ENCODE results near the gene ZDHHC5. TPM values are rescaled to one million over a fixed set of nuclear protein-coding genes. Genes with fewer than 3 reads are reported as not detected.
A peak's percentile ranks its signal among the peaks of the same experiment; 100 is the strongest.

The ZDHHC5 gene
- total and polyA plus RNA-seq, 2 of the 13 experiments (the other 11 are each of a cell fraction or from before 2014, with no cell fraction given) = 26.6 to 34.0 TPM

- TF ChIP-seq, protein P1, sequence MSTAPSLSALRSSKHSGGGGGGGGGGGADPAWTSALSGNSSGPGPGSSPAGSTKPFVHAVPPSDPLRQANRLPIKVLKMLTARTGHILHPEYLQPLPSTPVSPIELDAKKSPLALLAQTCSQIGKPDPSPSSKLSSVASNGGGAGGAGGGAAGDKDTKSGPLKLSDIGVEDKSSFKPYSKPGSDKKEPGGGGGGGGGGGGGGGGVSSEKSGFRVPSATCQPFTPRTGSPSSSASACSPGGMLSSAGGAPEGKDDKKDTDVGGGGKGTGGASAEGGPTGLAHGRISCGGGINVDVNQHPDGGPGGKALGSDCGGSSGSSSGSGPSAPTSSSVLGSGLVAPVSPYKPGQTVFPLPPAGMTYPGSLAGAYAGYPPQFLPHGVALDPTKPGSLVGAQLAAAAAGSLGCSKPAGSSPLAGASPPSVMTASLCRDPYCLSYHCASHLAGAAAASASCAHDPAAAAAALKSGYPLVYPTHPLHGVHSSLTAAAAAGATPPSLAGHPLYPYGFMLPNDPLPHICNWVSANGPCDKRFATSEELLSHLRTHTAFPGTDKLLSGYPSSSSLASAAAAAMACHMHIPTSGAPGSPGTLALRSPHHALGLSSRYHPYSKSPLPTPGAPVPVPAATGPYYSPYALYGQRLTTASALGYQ (CRISPR knock-in tag; IDR thresholded peaks at IDR 0.05) = 0 out of 2 replicates have a peak, but pooled peaks have one; percentile 27
- peak; percentile 95; the same call in 1 of the 2 replicates for TF ChIP-seq ZNF619 (CRISPR knock-in tag; IDR thresholded peaks at IDR 0.05)
- TF ChIP-seq, protein P2, sequence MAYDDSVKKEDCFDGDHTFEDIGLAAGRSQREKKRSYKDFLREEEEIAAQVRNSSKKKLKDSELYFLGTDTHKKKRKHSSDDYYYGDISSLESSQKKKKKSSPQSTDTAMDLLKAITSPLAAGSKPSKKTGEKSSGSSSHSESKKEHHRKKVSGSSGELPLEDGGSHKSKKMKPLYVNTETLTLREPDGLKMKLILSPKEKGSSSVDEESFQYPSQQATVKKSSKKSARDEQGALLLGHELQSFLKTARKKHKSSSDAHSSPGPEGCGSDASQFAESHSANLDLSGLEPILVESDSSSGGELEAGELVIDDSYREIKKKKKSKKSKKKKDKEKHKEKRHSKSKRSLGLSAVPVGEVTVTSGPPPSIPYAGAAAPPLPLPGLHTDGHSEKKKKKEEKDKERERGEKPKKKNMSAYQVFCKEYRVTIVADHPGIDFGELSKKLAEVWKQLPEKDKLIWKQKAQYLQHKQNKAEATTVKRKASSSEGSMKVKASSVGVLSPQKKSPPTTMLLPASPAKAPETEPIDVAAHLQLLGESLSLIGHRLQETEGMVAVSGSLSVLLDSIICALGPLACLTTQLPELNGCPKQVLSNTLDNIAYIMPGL (CRISPR knock-in tag; IDR thresholded peaks at IDR 0.05; ENCODE audit: borderline replicate concordance in 1 of 2, low read depth in 1 of 2) = peak; percentile 18 to 70; a peak in 3 of 4 replicates
- 0 out of 2 replicates have a peak, but pooled peaks have one; percentile 35 for TF ChIP-seq ZSCAN5A (CRISPR knock-in tag; IDR thresholded peaks at IDR 0.05; ENCODE audit: borderline replicate concordance)
- TF ChIP-seq ZNF83 (CRISPR knock-in tag; IDR thresholded peaks at IDR 0.05; ENCODE audit: borderline replicate concordance) = 0 out of 2 replicates have a peak, but pooled peaks have one; percentile 55
- 0 out of 2 replicates have a peak, but pooled peaks have one; percentile 67 for TF ChIP-seq ZNF512 (CRISPR knock-in tag; IDR thresholded peaks at IDR 0.05)
- 0 out of 2 replicates have a peak, but pooled peaks have one; percentile 43 for TF ChIP-seq ZBTB38 (CRISPR knock-in tag; IDR thresholded peaks at IDR 0.05)
- peak; percentile 69 to 85 for TF ChIP-seq POLR2A (IDR thresholded peaks at IDR 0.05; ENCODE audit: insufficient read depth in 1 of 2, low read depth in 2 of 2, low read length in 2 of 2)
- TF ChIP-seq, protein P3, sequence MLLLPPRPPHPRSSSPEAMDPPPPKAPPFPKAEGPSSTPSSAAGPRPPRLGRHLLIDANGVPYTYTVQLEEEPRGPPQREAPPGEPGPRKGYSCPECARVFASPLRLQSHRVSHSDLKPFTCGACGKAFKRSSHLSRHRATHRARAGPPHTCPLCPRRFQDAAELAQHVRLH (CRISPR knock-in tag; IDR thresholded peaks at IDR 0.05; ENCODE audit: borderline replicate concordance, low read depth) = peak; percentile 58; the same call in 1 of the 2 replicates
- peak; percentile 77 for TF ChIP-seq KMT2A (CRISPR knock-in tag; IDR thresholded peaks at IDR 0.05)
- peak; percentile 74 for TF ChIP-seq TBX2 (CRISPR knock-in tag; IDR thresholded peaks at IDR 0.05; ENCODE audit: borderline replicate concordance)
- no peak for TF ChIP-seq ARNT2 (CRISPR knock-in tag; IDR thresholded peaks at IDR 0.05; ENCODE audit: low read depth)
- TF ChIP-seq, protein P4, sequence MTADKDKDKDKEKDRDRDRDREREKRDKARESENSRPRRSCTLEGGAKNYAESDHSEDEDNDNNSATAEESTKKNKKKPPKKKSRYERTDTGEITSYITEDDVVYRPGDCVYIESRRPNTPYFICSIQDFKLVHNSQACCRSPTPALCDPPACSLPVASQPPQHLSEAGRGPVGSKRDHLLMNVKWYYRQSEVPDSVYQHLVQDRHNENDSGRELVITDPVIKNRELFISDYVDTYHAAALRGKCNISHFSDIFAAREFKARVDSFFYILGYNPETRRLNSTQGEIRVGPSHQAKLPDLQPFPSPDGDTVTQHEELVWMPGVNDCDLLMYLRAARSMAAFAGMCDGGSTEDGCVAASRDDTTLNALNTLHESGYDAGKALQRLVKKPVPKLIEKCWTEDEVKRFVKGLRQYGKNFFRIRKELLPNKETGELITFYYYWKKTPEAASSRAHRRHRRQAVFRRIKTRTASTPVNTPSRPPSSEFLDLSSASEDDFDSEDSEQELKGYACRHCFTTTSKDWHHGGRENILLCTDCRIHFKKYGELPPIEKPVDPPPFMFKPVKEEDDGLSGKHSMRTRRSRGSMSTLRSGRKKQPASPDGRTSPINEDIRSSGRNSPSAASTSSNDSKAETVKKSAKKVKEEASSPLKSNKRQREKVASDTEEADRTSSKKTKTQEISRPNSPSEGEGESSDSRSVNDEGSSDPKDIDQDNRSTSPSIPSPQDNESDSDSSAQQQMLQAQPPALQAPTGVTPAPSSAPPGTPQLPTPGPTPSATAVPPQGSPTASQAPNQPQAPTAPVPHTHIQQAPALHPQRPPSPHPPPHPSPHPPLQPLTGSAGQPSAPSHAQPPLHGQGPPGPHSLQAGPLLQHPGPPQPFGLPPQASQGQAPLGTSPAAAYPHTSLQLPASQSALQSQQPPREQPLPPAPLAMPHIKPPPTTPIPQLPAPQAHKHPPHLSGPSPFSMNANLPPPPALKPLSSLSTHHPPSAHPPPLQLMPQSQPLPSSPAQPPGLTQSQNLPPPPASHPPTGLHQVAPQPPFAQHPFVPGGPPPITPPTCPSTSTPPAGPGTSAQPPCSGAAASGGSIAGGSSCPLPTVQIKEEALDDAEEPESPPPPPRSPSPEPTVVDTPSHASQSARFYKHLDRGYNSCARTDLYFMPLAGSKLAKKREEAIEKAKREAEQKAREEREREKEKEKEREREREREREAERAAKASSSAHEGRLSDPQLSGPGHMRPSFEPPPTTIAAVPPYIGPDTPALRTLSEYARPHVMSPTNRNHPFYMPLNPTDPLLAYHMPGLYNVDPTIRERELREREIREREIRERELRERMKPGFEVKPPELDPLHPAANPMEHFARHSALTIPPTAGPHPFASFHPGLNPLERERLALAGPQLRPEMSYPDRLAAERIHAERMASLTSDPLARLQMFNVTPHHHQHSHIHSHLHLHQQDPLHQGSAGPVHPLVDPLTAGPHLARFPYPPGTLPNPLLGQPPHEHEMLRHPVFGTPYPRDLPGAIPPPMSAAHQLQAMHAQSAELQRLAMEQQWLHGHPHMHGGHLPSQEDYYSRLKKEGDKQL (CRISPR knock-in tag; IDR thresholded peaks at IDR 0.05; ENCODE audit: low read depth) = no peak
- peak; percentile 78 for TF ChIP-seq HDAC1 (CRISPR knock-in tag; IDR thresholded peaks at IDR 0.05)
These were observed 44.6 kb downstream of the ZDHHC5 start, which contains the start of gene TMX2 (continued) for GRCh38 chr11:57712256-57713150.
